ENCODE data around the gene CITED1. TPM values are rescaled to one million over a fixed set of nuclear protein-coding genes. Genes with fewer than 3 reads are reported as not detected.
A peak's percentile ranks its signal among the peaks of the same experiment; 100 is the strongest.
"Not testable (repeated sequence)": the region's sequence is repeated elsewhere in the genome, so short reads cannot be mapped to it uniquely, and the experiment has no call there.

The CITED1 gene
- total RNA-seq: 2.1 TPM
- long read RNA-seq, partial matches to known transcripts: 0 of 2 reads
- long read RNA-seq, other reads (novel, unspliced or antisense): 0 of 2 reads

DNA sequence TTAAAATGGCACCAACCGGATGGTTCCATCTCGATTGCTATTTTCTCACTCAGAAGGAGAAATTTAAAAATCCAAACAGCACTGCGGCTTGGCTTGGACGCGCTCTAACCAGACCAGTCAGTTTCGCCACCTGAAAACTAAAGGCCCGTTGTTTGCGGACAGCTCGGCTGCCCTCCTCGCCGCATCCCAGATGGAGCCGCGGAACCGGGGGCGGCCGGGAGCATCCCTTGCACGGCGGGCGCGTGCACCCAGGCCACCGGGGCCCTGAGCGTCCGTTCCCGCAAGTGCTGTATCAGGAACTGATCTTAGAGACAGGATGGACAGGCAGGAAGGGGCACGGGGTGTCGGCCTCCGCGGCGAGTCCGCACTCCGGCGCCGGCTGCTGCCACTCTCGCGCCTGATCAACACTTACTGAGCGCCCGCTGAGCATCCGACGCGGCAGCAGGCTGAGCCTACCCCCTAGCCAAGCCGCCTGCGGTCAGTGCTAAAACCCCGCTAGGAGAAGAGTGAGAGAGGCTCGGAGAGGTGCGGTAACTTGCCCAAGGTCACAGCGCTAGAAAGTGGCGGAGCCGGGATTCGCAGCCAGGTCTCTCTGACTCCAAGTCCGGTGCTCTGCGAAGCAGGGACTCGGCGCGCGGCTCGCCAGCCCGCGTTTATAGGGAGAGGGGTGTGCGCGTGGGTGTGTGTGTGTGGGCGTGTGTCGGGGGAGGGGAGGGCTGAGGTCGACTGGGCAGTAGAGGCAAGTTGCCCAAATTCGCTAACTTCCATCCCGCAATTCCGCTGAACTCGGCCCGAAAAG, at the start of gene CITED1:
CITED1 (minus strand) TSS at position 629 of the 799 bp plus-strand sequence. CDS start 3,045 bp downstream, outside the sequence.
- intact Hi-C loops (cut with DNase I): loop anchor here (5.0 to 10.0 kb wide), 2 partner anchors 61 to 237 kb away; no protein-coding TSS in a partner anchor
- DNase-seq (ENCODE audit: low spot score): no peak

- DNase-seq (ENCODE audit: low spot score): no peak
- intact Hi-C loops (cut with DNase I): no loop called here
These were observed 47.1 kb upstream of the CITED1 start for GRCh38 chrX:72352786-72353185.

DNA sequence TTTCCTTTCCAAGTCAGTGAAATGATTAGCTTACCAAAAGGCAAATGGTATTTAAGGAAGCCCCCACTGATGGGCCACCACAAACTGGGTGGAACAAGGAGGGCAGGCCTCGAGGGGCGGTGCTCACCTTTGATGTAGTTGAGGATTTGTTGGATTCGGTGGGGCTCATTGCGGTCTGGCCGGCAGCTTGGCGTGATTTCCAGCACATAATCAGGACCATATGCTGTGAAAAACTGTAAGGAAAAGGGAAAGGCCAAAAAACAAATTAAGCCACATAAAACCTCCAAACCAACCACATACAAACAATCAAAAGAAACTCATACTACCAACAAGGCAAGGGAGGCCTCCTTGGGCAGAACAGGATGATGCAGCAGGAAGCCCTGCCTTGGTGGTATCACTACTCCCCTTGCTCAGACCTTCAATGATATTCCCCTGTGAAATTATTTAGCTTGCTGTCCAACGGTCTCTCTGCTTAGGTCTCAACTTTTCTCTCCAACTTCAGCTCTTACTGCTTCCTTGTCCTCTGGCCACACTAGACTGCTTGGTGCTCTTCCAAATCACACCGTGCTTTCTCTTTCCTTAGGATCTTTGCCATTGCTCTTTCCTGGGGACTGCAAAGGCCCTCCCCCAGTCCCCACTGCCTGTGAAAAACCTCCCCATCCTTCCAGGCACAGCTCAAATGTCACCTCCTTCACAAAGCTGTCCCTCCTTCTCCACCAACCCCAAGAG, 46.1 kb upstream of the CITED1 start:
- intact Hi-C loops (cut with DNase I): no loop called here
- peak; percentile 5 for DNase-seq (ENCODE audit: low spot score)

DNA sequence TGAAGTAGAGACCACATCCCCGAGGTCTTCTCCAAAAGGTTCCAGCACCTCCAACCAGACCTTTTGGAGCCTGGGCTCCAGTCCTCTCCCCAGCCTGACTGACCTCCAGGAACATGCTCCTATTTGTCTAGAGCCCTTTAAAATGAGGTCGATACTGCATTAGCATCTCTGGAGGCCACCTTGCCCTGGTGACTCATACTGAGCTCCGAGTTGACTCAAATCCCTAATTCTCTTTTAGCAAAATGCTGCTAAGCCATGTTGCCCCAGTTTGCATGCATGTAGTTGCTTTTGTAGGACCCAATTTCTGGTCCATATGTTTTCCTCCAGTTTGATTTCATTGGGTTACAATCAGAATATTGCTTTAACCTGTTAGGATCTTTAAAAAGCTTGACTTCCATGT, 43.5 kb upstream of the CITED1 start:
- intact Hi-C loops (cut with DNase I): no loop called here
- peak; percentile 10 for DNase-seq (ENCODE audit: low spot score)

DNA sequence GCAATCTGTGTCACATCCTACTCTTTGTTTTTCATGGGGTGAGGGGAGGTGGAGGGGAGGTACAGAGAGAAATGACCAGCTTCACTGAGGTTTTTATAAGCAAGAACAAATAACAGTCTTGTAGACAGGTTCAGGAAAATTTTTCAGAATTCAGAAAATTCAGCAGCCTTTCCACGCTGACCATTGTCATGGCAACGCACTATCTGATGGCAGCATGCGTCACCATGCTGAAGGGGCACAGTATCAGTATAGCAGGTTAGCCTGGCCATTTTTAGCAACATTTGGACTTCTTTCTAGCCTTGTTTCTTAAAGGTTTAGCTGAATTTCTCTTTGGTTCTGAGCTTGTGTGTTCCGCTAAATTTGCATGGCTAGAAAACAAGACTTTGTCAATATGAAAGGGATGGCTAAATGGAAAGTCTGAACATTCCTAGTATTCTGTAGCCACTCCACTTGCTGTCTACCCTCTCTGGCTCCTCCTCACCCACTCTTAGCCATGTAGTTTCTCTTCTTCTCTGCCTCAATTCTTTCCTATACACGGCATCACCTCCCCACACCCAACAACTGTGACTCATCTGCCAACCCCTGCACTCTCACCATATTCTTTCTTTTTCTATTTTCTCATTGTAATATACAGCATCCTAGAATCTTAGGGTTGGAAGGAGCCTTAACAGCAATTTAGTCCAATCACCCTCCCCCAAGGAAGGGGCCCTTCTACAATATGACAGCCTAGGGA, 42.7 kb upstream of the CITED1 start:
- intact Hi-C loops (cut with DNase I): no loop called here
- no peak for DNase-seq (ENCODE audit: low spot score)

GRCh38 chrX:72347366-72347765, 41.7 kb upstream of the CITED1 start:
- DNase-seq (ENCODE audit: low spot score): peak; percentile 44
- intact Hi-C loops (cut with DNase I): no loop called here

DNA sequence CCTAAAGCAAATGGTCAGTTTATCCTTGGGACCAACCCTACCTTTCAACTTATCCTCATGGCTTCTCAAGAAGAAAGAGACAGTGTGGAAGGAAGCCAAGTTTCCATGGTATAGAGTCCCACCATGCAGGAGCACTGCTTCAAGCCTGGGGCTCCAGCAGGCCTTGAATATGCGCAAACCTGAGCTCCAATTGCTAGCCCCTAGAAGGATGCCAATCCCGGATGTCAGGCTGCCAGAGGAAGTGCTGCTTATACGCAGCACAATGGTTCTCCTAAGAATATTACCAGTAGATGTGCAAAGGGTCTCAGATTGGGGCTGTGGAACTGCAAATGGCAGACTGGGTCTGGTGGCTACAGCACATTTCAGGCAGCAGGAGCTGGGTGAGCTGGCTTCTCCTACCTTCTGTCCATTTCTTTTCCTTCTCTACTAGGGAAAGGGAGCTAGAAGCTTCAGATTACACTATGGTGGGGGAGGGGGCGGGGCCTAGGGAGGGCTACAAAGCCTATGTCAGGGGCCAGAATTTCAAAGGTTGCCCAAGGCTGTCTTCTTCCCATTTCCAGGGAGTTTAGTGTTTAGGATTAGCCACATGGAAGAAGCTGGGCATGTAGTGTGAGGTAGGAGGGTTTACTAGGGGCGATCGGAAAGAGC, 40.7 kb upstream of the CITED1 start:
- intact Hi-C loops (cut with DNase I): no loop called here
- peak; percentile 15 for DNase-seq (ENCODE audit: low spot score)

- no peak for DNase-seq (ENCODE audit: low spot score)
- intact Hi-C loops (cut with DNase I): no loop called here
These were observed 34.9 kb upstream of the CITED1 start for GRCh38 chrX:72340626-72341025.

- intact Hi-C loops (cut with DNase I): no loop called here
- DNase-seq (ENCODE audit: low spot score): no peak
These were observed 34.3 kb upstream of the CITED1 start for GRCh38 chrX:72340041-72340440.

GRCh38 chrX:72330131-72330530, 24.4 kb upstream of the CITED1 start:
- no peak for DNase-seq (ENCODE audit: low spot score)
- intact Hi-C loops (cut with DNase I): no loop called here

DNA sequence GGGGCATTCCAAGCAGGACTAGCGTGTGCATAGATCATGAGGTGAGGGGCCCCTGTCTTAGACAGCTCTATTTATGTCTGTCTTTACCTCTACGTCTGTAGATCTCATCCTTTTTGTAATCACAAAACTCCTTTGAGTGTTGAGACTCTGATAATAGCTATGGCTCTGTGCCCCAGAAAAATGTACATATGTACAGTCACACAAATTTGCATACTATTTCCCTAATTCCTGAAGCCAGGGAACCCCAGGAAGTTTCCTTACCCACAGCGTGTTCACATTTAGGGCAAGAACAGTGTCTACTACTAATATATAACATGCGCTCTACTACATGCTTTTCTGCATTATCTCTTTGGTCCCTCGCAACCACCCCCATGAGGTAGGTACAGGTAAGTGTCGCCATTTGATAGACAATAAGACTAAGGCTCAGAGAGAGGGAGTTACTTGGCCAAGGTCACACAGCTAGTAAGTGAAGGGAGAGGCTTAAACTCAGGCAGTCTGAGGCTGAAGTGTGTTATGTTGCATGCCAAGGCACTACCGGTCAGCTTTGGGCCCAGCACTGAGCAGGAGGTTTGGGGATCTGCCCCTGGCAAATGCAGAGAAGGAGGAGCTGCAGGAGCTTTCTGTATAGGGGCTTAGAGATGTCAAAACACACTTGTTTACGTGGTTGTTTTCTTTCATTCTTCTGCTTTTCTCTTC, 21.0 kb upstream of the CITED1 start:
- no peak for DNase-seq (ENCODE audit: low spot score)
- intact Hi-C loops (cut with DNase I): no loop called here

- intact Hi-C loops (cut with DNase I): not testable (repeated sequence)
These were observed 13.9 kb upstream of the CITED1 start for GRCh38 chrX:72319651-72320050.

DNA sequence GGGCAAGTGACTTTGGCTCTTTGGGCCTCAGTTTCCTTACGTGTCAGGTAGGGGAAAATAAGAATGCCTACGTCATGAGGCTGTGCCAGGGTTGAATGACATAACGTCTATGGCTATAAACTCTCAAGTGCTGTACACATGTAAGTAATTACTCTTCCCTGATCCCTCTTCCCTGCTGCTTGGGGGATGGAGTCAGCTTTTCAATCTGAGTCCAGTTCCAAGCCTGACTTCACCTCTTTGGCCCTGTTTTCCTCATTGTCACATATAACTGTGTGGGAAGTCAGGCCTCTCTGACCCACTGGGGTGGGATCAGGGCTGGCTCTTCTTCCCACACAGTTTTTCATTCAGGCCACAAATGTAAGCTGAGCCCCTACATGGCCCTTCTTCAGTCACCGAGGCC, 11.4 kb upstream of the CITED1 start:
- intact Hi-C loops (cut with DNase I): no loop called here
- DNase-seq (ENCODE audit: low spot score): no peak

More at GRCh38 chrX:72319651-72320050, 13.9 kb upstream of the CITED1 start:
- DNase-seq (ENCODE audit: low spot score): not testable (repeated sequence)

- DNase-seq (ENCODE audit: low spot score): no peak
- intact Hi-C loops (cut with DNase I): no loop called here
These were observed 10.8 kb upstream of the CITED1 start for GRCh38 chrX:72316408-72317110.

DNA sequence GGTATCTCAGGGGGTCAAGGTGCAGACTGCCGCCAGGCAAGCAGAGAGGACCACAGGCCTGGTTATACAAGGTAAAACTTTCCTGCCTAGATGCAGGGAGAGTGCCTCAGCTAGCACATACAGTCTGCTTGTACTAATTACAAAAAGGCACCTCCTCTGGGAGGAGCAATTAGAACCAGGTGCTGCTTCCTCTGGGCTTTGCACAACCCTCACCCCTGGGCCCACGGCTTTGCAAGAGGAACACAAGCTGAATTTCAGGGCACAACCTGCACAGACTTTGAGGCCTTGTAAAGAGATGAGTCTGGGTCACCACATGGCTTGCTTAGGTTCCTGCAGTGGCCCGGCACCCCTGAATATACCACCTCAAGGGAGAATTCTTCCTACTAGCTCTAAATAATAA, 9.2 kb upstream of the CITED1 start:
- intact Hi-C loops (cut with DNase I): no loop called here

DNA sequence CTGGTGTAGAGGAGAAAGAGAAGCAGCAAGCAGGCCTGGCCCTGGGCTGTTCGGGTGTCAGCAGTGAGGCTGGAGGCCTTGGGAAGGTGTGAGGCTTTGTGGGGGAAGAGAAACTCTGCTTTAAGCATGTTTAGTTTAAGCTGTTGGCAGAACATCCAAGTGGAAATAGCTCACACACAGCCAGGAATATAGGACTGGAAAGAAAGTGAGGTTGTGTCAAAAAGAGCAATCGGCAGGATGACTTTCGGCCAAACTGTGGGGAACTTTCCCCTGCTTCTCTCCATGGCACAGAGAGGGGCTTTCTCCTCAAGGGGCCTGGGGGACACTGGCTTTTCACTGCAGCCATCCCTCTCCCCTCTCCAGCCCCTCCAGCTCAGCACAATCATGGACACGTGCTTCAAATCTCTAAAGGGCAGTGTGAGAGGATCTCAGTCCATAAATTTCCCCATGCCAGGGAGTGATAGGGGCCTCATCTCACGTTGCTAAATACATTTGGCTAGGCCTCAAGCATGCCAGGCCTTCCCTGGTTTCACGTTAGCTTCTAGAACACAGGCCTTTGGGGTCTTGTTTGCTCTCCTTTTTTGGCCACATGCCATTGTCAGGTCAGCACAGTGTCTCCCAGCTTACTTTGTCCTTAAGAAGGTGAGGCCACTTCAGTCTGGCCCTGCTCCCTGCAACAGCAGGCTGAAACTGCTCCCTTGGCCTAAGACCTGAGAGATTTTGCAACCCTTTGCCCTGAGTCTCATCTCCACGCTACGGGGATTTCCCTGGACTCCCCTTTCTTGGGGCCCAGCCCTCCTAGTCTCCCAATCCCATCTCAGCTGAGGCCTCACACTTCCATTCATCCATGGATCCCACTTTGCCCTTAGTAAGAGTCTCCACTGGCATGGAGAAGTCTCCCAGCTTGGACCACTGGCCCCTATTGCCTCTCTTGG, 8.3 kb upstream of the CITED1 start:
- intact Hi-C loops (cut with DNase I): no loop called here
- no peak for DNase-seq (ENCODE audit: low spot score)

More for the DNA sequence above, 9.2 kb upstream of the CITED1 start:
- DNase-seq (ENCODE audit: low spot score): no peak

GRCh38 chrX:72312311-72312940, 6.7 kb upstream of the CITED1 start:
- intact Hi-C loops (cut with DNase I): no loop called here
- no peak for DNase-seq (ENCODE audit: low spot score)

All from cardiac septum (tissue), 1 donor.